Stimulated activated CD4-positive, alpha-beta T cell treated with anti-CD3 and anti-CD28 coated beads, Interleukin-1b, Interleukin-23, amount 100 ng/mL, for 4 hours (primary cell): ENCODE results near the gene EPS8L3.
"Not testable (repeated sequence)": the region's sequence is repeated elsewhere in the genome, so short reads cannot be mapped to it uniquely, and the experiment has no call there.

Source experiments
- DNase-seq, 2 donors: peaks; one replicate each; pipeline ENCODE4 v3.0.0-alpha.2; 2020; ENCODE audit warnings: low read depth in 2 of 2

Gene EPS8L3

GRCh38 chr1:109764561-109765482, 1.1 kb upstream of the EPS8L3 start:
- no peak for DNase-seq

GRCh38 chr1:109762821-109763645, 690 bp downstream of the EPS8L3 start:
- no peak for DNase-seq

GRCh38 chr1:109762039-109762585, 1.6 kb downstream of the EPS8L3 start:
- DNase-seq = no peak

- DNase-seq = no peak
These were observed 2.3 kb downstream of the EPS8L3 start for GRCh38 chr1:109761227-109762038.

- DNase-seq = no peak
These were observed 3.0 kb downstream of the EPS8L3 start for GRCh38 chr1:109760581-109761226.

GRCh38 chr1:109759513-109760334, 4.0 kb downstream of the EPS8L3 start:
- DNase-seq = no peak

- no peak for DNase-seq
These were observed 5.6 kb downstream of the EPS8L3 start for GRCh38 chr1:109757936-109758786.

- no peak for DNase-seq
These were observed 6.7 kb downstream of the EPS8L3 start for GRCh38 chr1:109756848-109757521.

- DNase-seq = not testable (repeated sequence)
These were observed 7.4 kb downstream of the EPS8L3 start for GRCh38 chr1:109756325-109756724.

GRCh38 chr1:109754738-109755137, 9.0 kb downstream of the EPS8L3 start:
- DNase-seq = no peak

GRCh38 chr1:109751531-109752260, 12.0 kb downstream of the EPS8L3 start:
- no peak for DNase-seq

- no peak for DNase-seq
These were observed 12.8 kb downstream of the EPS8L3 start for GRCh38 chr1:109750920-109751319.

GRCh38 chr1:109750241-109750882, 13.4 kb downstream of the EPS8L3 start:
- DNase-seq = no peak

GRCh38 chr1:109749221-109749620, 14.5 kb downstream of the EPS8L3 start:
- DNase-seq = no peak

- DNase-seq = not testable (repeated sequence)
These were observed 15.4 kb downstream of the EPS8L3 start for GRCh38 chr1:109748311-109748710.

GRCh38 chr1:109740615-109741373, 22.9 kb downstream of the EPS8L3 start, which contains the start of gene GSTM3:
GSTM3 (minus strand) TSS chr1:109741038; CDS start chr1:109740287, 751 bp downstream.
- no peak for DNase-seq
